ENCODE results near the gene PI4KB. TPM values are rescaled to one million over a fixed set of nuclear protein-coding genes. Genes with fewer than 3 reads are reported as not detected.
"Not testable (repeated sequence)": the region's sequence is repeated elsewhere in the genome, so short reads cannot be mapped to it uniquely, and the experiment has no call there.

PI4KB gene
- total RNA-seq, 4 donors from 2014 or later, result 69.9 to 100 (median 72.3) TPM

DNA sequence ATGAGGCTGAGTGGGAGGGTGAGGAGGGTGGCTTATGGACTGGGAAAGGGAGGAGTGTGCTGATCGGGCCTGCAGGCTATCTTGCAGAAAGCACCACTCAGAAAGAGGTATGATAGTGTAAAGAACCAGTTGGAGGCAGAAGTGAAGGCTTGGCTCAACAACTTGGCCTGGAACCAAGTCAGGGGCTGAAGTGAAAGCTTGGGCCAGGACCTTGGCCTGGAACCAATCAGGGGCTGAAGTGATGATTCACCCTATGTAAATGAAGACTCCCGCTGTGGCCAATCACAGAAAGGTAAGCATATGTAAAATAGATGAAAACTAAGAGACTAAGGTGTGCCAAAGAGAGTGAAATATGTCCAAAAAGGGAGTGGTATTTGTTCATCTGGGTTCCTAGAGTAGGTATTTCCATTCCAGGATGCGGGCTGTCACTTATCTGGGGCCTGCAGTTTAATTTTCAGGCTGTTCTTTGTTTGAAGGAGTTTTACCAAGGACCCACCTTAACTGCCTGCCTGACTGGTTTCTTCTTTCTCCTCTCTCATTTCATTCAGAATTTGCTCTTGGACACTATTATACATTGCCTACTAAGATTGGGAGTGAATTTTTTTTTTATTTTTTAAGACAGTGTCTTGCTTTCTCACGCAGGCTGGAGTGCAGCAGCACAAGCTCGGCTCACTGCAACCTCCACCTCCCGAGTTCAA lies 25.0 kb upstream of the PI4KB start:
- TF ChIP-seq EP300 (IDR thresholded peaks at IDR 0.05), result no peak
- TF ChIP-seq, protein P1, sequence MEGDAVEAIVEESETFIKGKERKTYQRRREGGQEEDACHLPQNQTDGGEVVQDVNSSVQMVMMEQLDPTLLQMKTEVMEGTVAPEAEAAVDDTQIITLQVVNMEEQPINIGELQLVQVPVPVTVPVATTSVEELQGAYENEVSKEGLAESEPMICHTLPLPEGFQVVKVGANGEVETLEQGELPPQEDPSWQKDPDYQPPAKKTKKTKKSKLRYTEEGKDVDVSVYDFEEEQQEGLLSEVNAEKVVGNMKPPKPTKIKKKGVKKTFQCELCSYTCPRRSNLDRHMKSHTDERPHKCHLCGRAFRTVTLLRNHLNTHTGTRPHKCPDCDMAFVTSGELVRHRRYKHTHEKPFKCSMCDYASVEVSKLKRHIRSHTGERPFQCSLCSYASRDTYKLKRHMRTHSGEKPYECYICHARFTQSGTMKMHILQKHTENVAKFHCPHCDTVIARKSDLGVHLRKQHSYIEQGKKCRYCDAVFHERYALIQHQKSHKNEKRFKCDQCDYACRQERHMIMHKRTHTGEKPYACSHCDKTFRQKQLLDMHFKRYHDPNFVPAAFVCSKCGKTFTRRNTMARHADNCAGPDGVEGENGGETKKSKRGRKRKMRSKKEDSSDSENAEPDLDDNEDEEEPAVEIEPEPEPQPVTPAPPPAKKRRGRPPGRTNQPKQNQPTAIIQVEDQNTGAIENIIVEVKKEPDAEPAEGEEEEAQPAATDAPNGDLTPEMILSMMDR (IDR thresholded peaks at IDR 0.05), result no peak
- no peak for TF ChIP-seq POLR2A (IDR thresholded peaks at IDR 0.05)
- WGBS, 2 donors, result 86 to 89% methylated on average over 6 of the region's 6 CpGs

DNA sequence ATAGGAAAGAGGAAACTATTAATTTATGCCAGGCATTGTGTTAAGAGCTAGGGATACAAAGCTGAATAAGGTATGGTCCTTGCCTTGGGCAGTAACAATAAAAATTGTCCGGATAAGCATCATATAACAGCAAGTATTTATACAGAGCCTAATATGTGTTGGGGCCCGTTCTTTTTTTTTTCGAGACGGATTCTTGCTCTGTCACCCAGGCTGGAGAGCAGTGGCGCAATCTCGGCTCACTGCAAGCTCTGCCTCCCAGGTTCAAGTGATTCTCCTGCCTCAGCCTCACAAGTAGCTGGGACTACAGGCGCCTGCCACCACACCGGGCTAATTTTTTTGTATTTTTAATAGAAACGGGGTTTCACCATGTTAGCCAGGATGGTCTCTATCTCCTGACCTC lies 23.1 kb upstream of the PI4KB start:
- not testable (repeated sequence) for H3K27me3 ChIP-seq; H3K27ac ChIP-seq; H3K36me3 ChIP-seq; DNase-seq (ENCODE audit: low spot score in 2 of 2); H3K4me3 ChIP-seq; H3K9me3 ChIP-seq
- H3K4me1 ChIP-seq, result peaks cover 0 to 17% (median 9%) of the 10 kb centered on the region in 4 donors
- WGBS, 2 donors, result 90 to 94% methylated on average over 9 of the region's 9 CpGs

More for the DNA sequence above, 25.0 kb upstream of the PI4KB start:
- Histone ChIP-seq H3K27me3 (no peaks in the 10 kb centered on the region), H3K4me1 (peaks cover 0 to 6% (median 2%) of the 10 kb centered on the region in 4 donors), H3K27ac (no peak overlapping the region), H3K36me3 (no peaks in the 10 kb centered on the region), H3K4me3 (no peak overlapping the region), H3K9me3 (no peaks in the 10 kb centered on the region)
- DNase-seq (ENCODE audit: low spot score in 2 of 2), result no peak

DNA sequence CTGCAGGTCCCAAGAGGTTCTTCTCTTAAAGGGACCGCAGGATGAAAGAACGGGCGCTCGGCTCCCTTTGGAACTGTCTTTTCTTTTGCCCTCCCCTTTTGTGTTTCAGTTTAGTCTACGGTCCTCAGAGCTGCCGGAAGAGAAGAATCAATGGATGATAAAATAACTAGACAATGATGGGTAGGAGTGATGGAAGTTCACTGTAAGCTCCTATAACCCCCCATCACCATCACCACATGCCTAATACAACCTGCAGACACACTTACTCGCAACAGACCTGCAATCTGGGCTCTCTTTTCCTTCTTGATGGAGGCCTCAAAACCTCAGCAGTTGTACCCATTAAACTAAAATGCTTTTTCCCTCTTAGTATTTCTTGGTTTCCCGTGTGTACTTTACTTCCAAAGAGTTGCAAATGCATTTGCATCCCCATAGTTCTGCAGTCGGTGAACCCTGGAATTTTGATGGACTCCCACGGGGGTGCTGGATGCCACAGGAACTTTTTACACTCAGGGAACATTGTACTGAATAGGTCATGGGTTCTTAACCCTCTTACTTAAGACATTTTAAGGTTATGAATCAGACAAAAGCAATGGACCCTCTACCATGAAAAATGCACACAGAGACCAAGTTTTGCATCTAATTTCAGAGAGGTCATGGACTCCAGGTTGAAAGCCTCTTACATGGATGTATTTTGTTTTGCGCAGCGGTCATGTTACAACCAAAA lies 20.5 kb upstream of the PI4KB start:
- H3K4me1 ChIP-seq, result peaks cover 0 to 21% (median 9%) of the 10 kb centered on the region in 4 donors

DNA sequence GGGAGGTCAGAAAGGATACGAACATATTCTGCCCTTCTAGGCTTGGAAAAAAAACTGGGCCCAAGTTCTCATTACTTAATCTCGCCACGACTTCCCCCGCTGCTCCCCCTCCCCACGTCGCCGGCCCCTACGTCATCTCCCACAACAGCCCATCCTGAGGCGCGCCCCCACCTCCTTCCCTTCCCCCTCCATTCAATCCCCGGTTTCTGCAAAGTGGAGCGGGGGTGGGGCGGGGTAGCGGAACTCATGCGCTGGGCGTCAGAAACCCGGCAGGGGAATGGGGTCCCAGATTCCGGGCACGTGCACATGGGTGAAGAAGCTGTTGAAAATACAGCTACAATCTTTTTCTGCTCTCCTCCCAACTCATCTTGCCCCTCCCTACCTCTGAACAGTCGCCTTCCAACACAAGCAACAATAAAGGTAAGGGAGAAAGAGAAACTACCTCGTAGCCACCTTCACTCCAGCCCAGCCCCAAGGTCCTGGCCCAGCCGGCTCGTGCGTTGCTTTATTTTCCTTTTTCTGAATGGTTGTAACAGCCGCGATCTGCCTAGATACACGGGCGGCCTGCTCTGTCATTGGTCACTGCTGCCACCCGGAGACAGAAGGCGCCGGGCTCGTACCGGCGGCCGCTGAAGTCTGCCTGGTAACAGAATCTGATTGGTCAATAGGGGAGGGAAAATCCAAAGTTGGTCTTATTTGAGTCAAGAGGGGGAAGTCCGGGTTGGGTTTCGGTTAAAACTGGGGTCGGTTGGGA lies 19.7 kb upstream of the PI4KB start, which contains the start of gene RFX5:
RFX5 (minus strand) TSS at position 484 of the 754 bp plus-strand sequence. CDS start 932 bp downstream, outside the sequence.
- DNase-seq (ENCODE audit: low spot score in 2 of 2), result peak; percentile 87 to 93
- Histone ChIP-seq H3K27me3 (no peaks in the 10 kb centered on the region), H3K9me3 (no peaks in the 10 kb centered on the region), H3K4me3 (peak within 1 kb of the TSS; percentile 62 to 77 (median 70)), H3K27ac (peak within 1 kb of the TSS; percentile 88 to 94 (median 92)), H3K4me1 (peaks cover 0 to 21% (median 9%) of the 10 kb centered on the region in 4 donors), H3K36me3 (peaks cover 0 to 33% (median 19%) of the 10 kb centered on the region in 3 donors)
- 0% methylated on average over 38 of the region's 38 CpGs for WGBS, 2 donors
- TF ChIP-seq, protein P1 (IDR thresholded peaks at IDR 0.05), result peak in 2 of 5 experiments; percentile 9 to 15
- TF ChIP-seq EP300 (IDR thresholded peaks at IDR 0.05) (peak; percentile 41 to 67), POLR2A (IDR thresholded peaks at IDR 0.05) (peak in 1 of 2 donors; percentile 50)

More for the DNA sequence above, 20.5 kb upstream of the PI4KB start:
- 25 to 28% methylated on average over 12 of the region's 12 CpGs for WGBS, 2 donors
- Histone ChIP-seq H3K27me3 (no peaks in the 10 kb centered on the region), H3K36me3 (peaks cover 0 to 25% (median 16%) of the 10 kb centered on the region in 3 donors), H3K27ac (peak overlapping the region; percentile 88 to 94 (median 92)), H3K4me3 (peak overlapping the region; percentile 29 to 77 (median 66)), H3K9me3 (no peaks in the 10 kb centered on the region)
- no peak for DNase-seq (ENCODE audit: low spot score in 2 of 2)
- TF ChIP-seq EP300 (IDR thresholded peaks at IDR 0.05) (no peak), POLR2A (IDR thresholded peaks at IDR 0.05) (no peak)
- TF ChIP-seq, protein P1 (IDR thresholded peaks at IDR 0.05), result no peak

DNA sequence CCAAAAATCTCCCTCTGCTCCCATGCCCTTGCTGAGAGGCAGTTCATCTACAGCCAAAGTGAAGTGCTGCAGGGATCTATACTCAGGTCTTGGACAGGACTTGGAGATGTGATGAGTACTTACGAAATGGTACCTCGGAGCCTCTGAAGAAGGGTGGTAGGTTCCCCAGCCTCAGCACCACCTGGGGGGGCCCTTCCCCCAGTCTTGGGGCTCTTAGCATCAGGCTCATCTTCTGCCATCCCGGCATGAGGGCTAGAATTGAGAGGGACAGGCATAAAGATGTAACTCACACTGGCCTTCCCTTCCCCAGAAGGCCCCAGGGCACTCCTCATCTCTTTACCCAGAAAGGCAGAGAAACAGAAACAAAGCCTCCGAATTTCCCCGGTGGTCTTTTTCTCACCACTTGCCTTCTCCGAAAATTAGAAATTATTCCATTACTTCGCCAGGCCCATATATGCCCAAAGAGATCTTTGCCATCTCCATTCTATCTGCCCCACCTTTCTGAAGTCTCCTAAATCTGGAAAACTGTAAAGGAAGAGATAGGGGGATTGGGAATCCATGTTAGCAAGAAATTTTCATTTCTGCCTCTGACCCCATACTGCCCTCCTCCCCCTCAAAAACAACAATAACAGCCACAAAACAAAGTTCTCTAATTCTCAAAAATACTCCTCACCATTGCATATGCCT lies 19.0 kb upstream of the PI4KB start:
- Histone ChIP-seq H3K27me3 (no peaks in the 10 kb centered on the region), H3K4me3 (peak overlapping the region; percentile 62 to 77 (median 70)), H3K36me3 (peaks cover 0 to 35% (median 19%) of the 10 kb centered on the region in 3 donors), H3K9me3 (no peaks in the 10 kb centered on the region), H3K27ac (peak overlapping the region; percentile 88 to 94 (median 92)), H3K4me1 (peaks cover 0 to 21% (median 9%) of the 10 kb centered on the region in 4 donors)
- TF ChIP-seq, protein P1 (IDR thresholded peaks at IDR 0.05), result no peak
- no peak for TF ChIP-seq EP300 (IDR thresholded peaks at IDR 0.05)
- no peak for TF ChIP-seq POLR2A (IDR thresholded peaks at IDR 0.05)
- DNase-seq (ENCODE audit: low spot score in 2 of 2), result no peak
- 29 to 36% methylated on average over 5 to 7 of the region's 7 CpGs for WGBS, 2 donors
